IMR-90 (cell line): ENCODE results near the gene PHF21B. TPM values are rescaled to one million over a fixed set of nuclear protein-coding genes. Genes with fewer than 3 reads are reported as not detected.

Experiments
- ATAC-seq: fragments of 200-7000 bp; cut with Tn5 transposase; 2 replicates; pipeline ENCODE4 v1.9.1; 2020; ENCODE audit warnings: low read depth, mild to moderate bottlenecking, moderate library complexity
- BruUV-seq: library from RNA; stranded (reverse); fragments of 400-500 nt; replicated peaks from 2 replicates; lab custom pipeline; 2021; lab: Mats Ljungman, UMichigan
- CTCF ChIA-PET: fragments of 300-600 bp; formaldehyde crosslinking; extraction: SDS; loops from one replicate; lab custom pipeline; 2021; ENCODE audit warnings: antibody characterized with exemption; lab: Yijun Ruan, JAX
- POLR2A ChIA-PET: fragments of 300-600 bp; sonication (Branson Sonifier 250); formaldehyde crosslinking; loops from one replicate; lab custom pipeline; 2022; ENCODE audit warnings: antibody characterized with exemption; ENCODE audit not compliant: unreplicated experiment; lab: Charles Lee
- DNase-seq: peaks from one replicate; pipeline ENCODE4 v3.0.0; 2013
- H2AFZ ChIP-seq: replicated peaks from 2 replicates; pipeline ENCODE3; 2013; ENCODE audit warnings: low read length, mild to moderate bottlenecking; ENCODE audit not compliant: poor library complexity
- H2AK5ac ChIP-seq: 2 replicates; pipeline ENCODE4 v1.6.1; 2013; ENCODE audit warnings: low read depth, low read length, inconsistent platforms
- H2AK9ac ChIP-seq: replicated peaks from 2 replicates; pipeline ENCODE3; 2013; ENCODE audit warnings: mild to moderate bottlenecking, low read depth, low read length, moderate library complexity; ENCODE audit not compliant: poor library complexity
- H2BK120ac ChIP-seq: 2 replicates; pipeline ENCODE4 v1.6.1; 2013; ENCODE audit warnings: low read depth, low read length, inconsistent platforms
- H2BK15ac ChIP-seq: 3 replicates; pipeline ENCODE4 v1.6.1; 2013; ENCODE audit warnings: low read depth, low read length, inconsistent platforms
- H2BK20ac ChIP-seq: 2 replicates; pipeline ENCODE4 v1.6.1; 2013; ENCODE audit warnings: low read depth, mild to moderate bottlenecking, inconsistent platforms, low read length, moderate library complexity
- H2BK5ac ChIP-seq: 2 replicates; pipeline ENCODE4 v1.6.1; 2013; ENCODE audit warnings: mild to moderate bottlenecking, low read depth, low read length, inconsistent platforms; ENCODE audit not compliant: poor library complexity, severe bottlenecking
- H3K14ac ChIP-seq: replicated peaks from 2 replicates; pipeline ENCODE4 v1.6.1; 2013; ENCODE audit warnings: low read depth, low read length, inconsistent platforms
- H3K18ac ChIP-seq: 2 replicates; pipeline ENCODE4 v1.6.1; 2013; ENCODE audit warnings: low read depth, low read length, control low read depth
- H3K23ac ChIP-seq: 2 replicates; pipeline ENCODE4 v1.6.1; 2013; ENCODE audit warnings: low read depth, low read length, inconsistent platforms
- H3K27ac ChIP-seq: 2 replicates; pipeline ENCODE4 v1.5.1; 2013; ENCODE audit warnings: mild to moderate bottlenecking, control low read depth, low read length; ENCODE audit not compliant: insufficient read depth
- H3K27me3 ChIP-seq: 2 replicates; pipeline ENCODE4 v1.6.1; 2013; ENCODE audit warnings: low read length; ENCODE audit not compliant: control insufficient read depth, insufficient read depth
- H3K36me3 ChIP-seq: 2 replicates; pipeline ENCODE4 v1.6.1; 2013; ENCODE audit warnings: low read length, mixed read lengths; ENCODE audit not compliant: control insufficient read depth, insufficient read depth
- H3K4ac ChIP-seq: 2 replicates; pipeline ENCODE4 v1.6.1; 2013; ENCODE audit warnings: low read depth, low read length, inconsistent platforms
- H3K4me1 ChIP-seq: 2 replicates; pipeline ENCODE4 v1.6.1; 2013; ENCODE audit warnings: low read length, mixed read lengths; ENCODE audit not compliant: control insufficient read depth, insufficient read depth
- H3K4me2 ChIP-seq: 2 replicates; pipeline ENCODE4 v1.6.1; 2013; ENCODE audit warnings: low read depth, mild to moderate bottlenecking, control low read depth, low read length, moderate library complexity
- H3K4me3 ChIP-seq: 2 replicates; pipeline ENCODE4 v1.5.1; 2013; ENCODE audit warnings: low read depth, mild to moderate bottlenecking, control low read depth, low read length, moderate library complexity; ENCODE audit not compliant: insufficient read depth
- H3K56ac ChIP-seq: 2 replicates; pipeline ENCODE4 v1.6.1; 2013; ENCODE audit warnings: low read length, inconsistent platforms; ENCODE audit not compliant: insufficient read depth; ENCODE audit errors: extremely low read depth
- H3K79me1 ChIP-seq, 2 experiments: 2 replicates each; pipeline ENCODE4 v1.6.1; 2013; ENCODE audit warnings: low read length in 2 of 2, inconsistent platforms in 1 of 2, low read depth in 1 of 2
- H3K9ac ChIP-seq: 2 replicates; pipeline ENCODE4 v1.6.1; 2013; ENCODE audit warnings: low read depth, low read length, control low read depth
- H3K9me1 ChIP-seq: 2 replicates; pipeline ENCODE4 v1.6.1; 2013; ENCODE audit warnings: low read length, inconsistent platforms; ENCODE audit not compliant: insufficient read depth
- H3K9me3 ChIP-seq: 2 replicates; pipeline ENCODE4 v1.6.1; 2013; ENCODE audit warnings: low read length; ENCODE audit not compliant: control insufficient read depth, insufficient read depth
- H4K20me1 ChIP-seq: 2 replicates; pipeline ENCODE4 v1.6.1; 2013; ENCODE audit warnings: low read length, inconsistent platforms; ENCODE audit not compliant: insufficient read depth
- H4K5ac ChIP-seq: 2 replicates; pipeline ENCODE4 v1.6.1; 2013; ENCODE audit warnings: mild to moderate bottlenecking, low read depth, low read length, control low read depth
- H4K8ac ChIP-seq, 2 experiments: 2 replicates each; pipeline ENCODE4 v1.6.1; 2013; ENCODE audit warnings: low read depth in 2 of 2, low read length in 2 of 2, control low read depth in 1 of 2, inconsistent platforms in 1 of 2
- H4K91ac ChIP-seq: 2 replicates; pipeline ENCODE4 v1.6.1; 2013; ENCODE audit warnings: low read depth, low read length, inconsistent platforms; ENCODE audit not compliant: insufficient read depth
- CHD1 ChIP-seq: IDR thresholded peaks from 2 replicates; pipeline ENCODE4 v1.6.1; 2012; ENCODE audit warnings: low read depth, low read length, improper control_type of control experiment
- USF2 ChIP-seq: fragments of 150-350 bp; IDR thresholded peaks from 2 replicates; pipeline ENCODE4 v1.6.1; 2017; ENCODE audit warnings: mild to moderate bottlenecking, antibody characterized with exemption, low read length, low read depth
- WGBS, 2 experiments: methylation state at CpG; one replicate each; pipeline versions ENCODE4 v1.1.5 to v1.1.7; 2013; ENCODE audit warnings: missing lambda C conversion rate in 2 of 2; ENCODE audit not compliant: insufficient read length in 1 of 2; ENCODE audit errors: extremely low coverage in 2 of 2; 5-methylcytosine and 5-hydroxymethylcytosine counted together
- dilution Hi-C: fragments of 300-500 bp; cut with HindIII; formaldehyde crosslinking; loops from one replicate; pipeline ENCODE4 v1.14.3; 2018; ENCODE audit warnings: low sequenced_read_pairs; ENCODE audit not compliant: unreplicated experiment
- in situ Hi-C: fragments of 300-500 bp; cut with MboI; formaldehyde crosslinking; loops from 3 replicates; pipeline ENCODE4 v1.14.3; 2019; ENCODE audit warnings: low sequenced_read_pairs, inconsistent platforms, mixed read lengths
- intact Hi-C: fragments of 100-400 bp; cut with micrococcal nuclease; formaldehyde crosslinking; loops from 2 replicates; pipeline ENCODE4 v1.10.0; 2022
- polyA plus RNA-seq, 3 experiments: library from polyadenylated mRNA; depleted of rRNA; stranded (reverse); fragments of >200 nt; gene quantifications; 2 replicates each; pipeline ENCODE4 v1.2.3, GENCODE V29; 2012; ENCODE audit warnings: low replicate concordance in 1 of 3
- total RNA-seq: library from RNA; depleted of rRNA; stranded (reverse); fragments of >200 nt; gene quantifications from 2 replicates; pipeline ENCODE4 v1.2.3, GENCODE V29; 2012

The PHF21B gene
- total and polyA plus RNA-seq, 2 of the 4 experiments (the other 2 are of a cell fraction), result 0.02 TPM; not detected in 1

GRCh38 chr22:44847380-44847779, 162.4 kb downstream of the PHF21B start:
- Histone ChIP-seq H2BK15ac (no peak overlapping the region), H4K91ac (no peak overlapping the region), H3K18ac (no peak overlapping the region), H4K5ac (no peak overlapping the region), H3K9me3 (peaks cover 6% of the 10 kb centered on the region; the same call in 1 of the 2 replicates), H3K14ac (no peak overlapping the region), H3K4me1 (no peaks in the 10 kb centered on the region), H3K56ac (no peak overlapping the region), H3K4ac (no peak overlapping the region), H3K9me1 (no peaks in the 10 kb centered on the region), H3K27ac (no peak overlapping the region), H3K27me3 (peaks cover 10% of the 10 kb centered on the region; the same call in 1 of the 2 replicates), H3K79me1 (no peaks in the 10 kb centered on the region), H3K23ac (no peak overlapping the region), H4K8ac (no peak overlapping the region), H3K36me3 (no peaks in the 10 kb centered on the region), H2BK5ac (no peak overlapping the region), H3K4me3 (no peak overlapping the region), H3K4me2 (no peak overlapping the region), H2BK20ac (no peak overlapping the region), H3K9ac (no peak overlapping the region), H2AK9ac (no peak overlapping the region), H2AFZ (no peak overlapping the region), H2BK120ac (no peak overlapping the region), H2AK5ac (no peak overlapping the region), H4K20me1 (no peaks in the 10 kb centered on the region)
- no peak for TF ChIP-seq CHD1
- TF ChIP-seq USF2, result peak; percentile 14; the same call in 1 of the 2 replicates
- no peak for DNase-seq
- in situ Hi-C loops, result no loop called here
- 0% methylated on average over 1 of the region's 4 CpGs; no CpG with 5 or more reads in 1 of the 2 experiments for WGBS, 2 experiments
- dilution Hi-C loops, result no loop called here
- no peak for ATAC-seq
- CTCF ChIA-PET, result no interaction called here
- POLR2A ChIA-PET, result no interaction called here
- BruUV-seq, result no TSS peak
- intact Hi-C loops, result no loop called here
